NCI-H524 (cell line): Measurements from ENCODE around the gene CRPPA.

Experiments
- DNase-seq, 2 experiments: peaks; one replicate each; lab custom pipeline; 2025; lab: John Stamatoyannopoulos, UW

Gene CRPPA

GRCh38 chr7:16422917-16423316, 1.6 kb upstream of the CRPPA start:
- no peak for DNase-seq

GRCh38 chr7:16422103-16422435, 731 bp upstream of the CRPPA start:
- no peak for DNase-seq

DNA sequence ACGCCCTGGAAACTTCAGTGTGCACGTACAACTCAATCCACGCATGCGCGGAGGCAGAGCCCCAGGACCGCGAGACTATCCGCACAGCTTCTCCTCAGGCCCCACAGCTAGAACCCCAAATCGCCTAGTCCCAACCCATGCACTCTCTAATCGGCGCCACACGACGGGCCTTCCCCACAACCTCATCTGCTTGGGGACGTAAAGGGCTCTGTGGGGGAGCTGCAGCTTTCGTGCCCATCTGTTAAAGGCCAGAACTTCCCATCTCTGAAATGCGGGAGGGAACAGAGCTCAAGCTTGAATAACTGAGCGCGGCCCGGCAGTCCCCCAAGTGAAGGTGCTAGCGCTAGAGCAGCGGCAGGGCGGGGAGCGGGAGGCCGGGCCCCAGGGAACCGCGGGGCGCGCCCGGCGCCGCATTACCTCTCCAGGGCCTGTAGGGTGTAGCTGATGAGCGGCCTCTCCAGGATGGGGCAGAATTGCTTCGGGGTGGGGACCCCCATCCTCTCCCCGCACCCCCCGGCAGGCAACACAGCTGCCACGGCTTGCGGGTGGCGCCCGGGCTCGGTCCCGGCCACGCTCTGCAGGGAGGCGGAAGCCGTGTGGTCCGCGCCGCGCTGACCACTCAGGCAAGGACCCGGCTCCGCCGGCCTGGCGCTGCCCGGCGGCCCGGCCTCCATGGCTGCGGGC, 547 bp downstream of the CRPPA start:
- DNase-seq = peak; percentile 85 to 94

DNA sequence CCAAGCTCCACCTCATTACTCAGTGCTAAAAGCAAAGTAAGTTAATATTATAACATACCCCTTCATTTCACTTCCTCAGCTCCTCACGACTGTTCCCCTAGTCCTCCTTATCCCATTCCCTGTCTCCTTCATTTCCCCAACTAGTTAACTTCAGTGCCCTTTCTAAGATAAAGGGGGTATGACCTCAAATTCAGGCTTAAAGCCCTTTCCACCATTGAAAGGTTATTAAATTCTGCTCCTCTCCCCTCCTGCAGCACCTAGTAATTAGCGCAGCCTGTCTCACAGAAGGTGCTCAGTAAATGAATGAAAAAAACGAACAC, 1.0 kb downstream of the CRPPA start:
- no peak for DNase-seq

- no peak for DNase-seq
Observed at GRCh38 chr7:16419859-16420258, 1.5 kb downstream of the CRPPA start.

- DNase-seq = no peak
Observed at GRCh38 chr7:16419126-16419525, 2.2 kb downstream of the CRPPA start.

DNA sequence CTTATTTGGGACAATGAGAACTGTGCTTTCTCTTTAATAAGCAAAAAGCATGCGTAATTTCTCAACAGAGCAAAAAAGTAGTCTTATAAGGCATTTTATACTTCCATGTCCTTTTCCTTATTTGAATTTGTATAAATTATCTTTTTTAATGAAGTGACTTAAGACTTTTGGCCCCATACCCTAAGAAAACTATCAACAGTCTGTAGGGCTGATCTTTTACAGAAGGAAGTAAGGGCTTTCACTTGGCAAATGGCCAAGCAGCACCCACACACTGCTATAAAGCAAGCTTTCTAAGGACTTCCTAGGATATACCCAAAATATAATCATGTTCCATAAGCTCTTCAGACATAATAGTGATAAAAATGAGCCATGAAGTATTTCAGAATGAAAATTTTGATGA, 3.4 kb downstream of the CRPPA start:
- DNase-seq = no peak

DNA sequence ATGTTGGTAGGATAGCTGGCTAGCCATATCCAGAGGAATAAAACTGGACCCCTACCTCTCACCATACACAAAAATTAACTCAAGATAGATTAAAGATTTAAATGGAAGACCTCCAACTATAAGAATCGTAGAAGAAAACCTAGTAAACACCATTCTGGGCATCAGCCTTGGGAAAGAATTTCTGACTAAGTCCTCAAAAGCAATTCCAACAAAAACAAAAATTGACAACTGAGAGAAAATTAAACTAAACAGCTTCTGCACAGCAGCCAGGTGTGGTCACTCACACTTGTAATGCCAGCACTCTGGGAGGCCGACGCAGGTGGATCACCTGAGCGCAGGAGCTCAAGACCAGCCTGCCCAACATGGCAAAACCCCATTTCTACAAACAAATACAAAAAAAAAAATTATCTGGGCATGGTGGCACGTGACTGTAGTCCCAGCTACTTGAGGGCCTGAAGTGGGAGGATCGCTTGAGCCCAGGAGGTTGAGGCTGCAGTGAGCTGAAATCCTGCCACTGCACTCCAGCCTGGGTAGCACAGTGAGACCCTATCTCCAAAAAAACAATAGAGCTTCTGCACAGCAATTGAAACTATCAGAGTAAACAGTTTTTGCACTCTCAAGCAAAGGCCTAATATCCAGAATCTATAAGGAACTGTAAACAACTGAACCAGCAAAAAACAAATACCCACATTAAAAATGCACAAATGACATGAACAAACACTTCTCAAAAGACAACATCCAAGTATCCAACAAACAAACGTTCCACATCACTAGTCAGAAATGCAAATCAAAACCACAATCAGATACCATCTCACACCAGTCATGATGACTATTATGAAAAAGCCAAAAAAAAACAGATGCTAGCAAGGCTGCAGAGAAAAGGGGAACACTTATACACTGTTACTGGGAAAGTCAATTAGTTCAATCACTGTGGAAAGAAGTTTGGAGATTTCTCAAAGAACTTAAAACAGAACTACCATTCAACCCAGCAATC, 4.8 kb downstream of the CRPPA start:
- DNase-seq = no peak

- peak in 1 of 2 experiments; percentile 29 for DNase-seq
Observed at GRCh38 chr7:16412274-16413254, 8.8 kb downstream of the CRPPA start.

DNA sequence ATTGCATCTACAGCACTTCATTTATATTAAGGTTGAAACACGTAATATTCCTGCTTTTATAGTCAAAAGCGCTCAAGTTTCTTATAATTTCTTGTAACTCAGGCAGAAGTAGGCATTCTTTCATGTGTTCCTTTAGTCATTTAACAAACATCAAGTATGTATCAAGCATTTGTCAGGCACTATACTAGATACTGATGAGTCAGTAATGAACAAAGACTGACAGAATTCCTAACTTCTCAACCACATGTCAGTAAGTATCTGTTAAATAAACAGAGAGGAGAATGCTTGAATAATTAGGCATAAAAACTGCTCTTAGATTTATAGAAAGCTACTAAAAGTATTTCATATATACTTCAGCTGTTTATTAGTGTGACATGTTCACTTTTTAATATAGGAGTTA, 9.9 kb downstream of the CRPPA start:
- DNase-seq = no peak

GRCh38 chr7:16409777-16410176, 11.6 kb downstream of the CRPPA start:
- peak in 1 of 2 experiments; percentile 5 for DNase-seq

DNA sequence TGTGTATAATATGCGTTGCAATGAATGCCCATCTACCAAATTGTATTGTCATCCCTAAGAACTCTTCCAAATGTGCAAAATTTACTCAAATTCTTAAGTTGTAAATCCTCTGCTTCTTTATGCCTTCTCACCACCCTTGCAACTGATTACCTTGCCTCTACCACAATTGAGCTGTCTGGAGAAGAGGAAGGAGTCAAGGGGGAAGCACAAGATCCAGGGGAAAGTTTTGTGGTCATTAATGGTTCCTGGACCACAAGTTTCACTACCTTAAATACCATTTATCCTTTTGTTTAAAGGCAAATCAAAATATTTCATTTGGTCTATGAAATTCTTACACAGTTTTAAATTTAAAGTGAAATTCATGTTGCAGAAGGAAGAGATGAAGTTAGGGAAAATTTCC, 16.7 kb downstream of the CRPPA start:
- no peak for DNase-seq

DNA sequence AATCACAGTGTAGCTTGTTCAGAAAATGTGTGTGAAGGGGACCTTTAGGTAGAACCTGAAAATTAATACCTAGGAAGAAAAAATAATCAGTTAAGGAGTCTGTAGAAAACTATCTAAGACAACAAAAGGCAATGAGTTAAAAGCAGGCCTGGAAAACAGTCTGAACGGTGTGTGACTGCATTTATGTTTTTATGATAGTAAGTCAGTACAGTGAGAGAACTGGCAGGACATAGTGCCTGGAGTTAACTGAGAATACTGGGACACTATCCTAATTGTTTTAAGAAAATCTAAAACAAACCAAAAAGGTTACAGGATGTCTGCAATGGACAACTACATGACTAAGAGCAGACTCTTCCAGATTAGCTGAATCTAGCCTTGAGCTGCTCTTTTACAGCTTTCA, 17.9 kb downstream of the CRPPA start:
- no peak for DNase-seq

DNA sequence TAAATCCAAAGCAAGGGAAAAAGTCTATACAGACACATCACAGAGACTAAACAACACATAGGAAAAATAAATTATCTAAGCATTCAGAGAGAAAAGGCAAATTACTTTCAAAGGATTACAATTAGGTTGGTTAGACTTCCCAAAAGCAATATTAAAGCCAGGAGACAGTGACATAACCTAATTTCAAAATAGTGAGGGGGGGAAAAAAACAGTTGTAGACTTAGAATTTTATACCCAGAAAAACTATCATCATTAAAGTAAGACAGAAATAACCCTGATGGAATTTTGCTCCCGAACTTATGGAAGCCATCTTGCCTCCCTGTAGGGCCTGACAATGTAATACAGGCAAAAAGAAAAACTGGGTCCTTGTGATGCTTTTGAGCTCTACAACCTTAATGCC, 18.4 kb downstream of the CRPPA start:
- DNase-seq = no peak

DNA sequence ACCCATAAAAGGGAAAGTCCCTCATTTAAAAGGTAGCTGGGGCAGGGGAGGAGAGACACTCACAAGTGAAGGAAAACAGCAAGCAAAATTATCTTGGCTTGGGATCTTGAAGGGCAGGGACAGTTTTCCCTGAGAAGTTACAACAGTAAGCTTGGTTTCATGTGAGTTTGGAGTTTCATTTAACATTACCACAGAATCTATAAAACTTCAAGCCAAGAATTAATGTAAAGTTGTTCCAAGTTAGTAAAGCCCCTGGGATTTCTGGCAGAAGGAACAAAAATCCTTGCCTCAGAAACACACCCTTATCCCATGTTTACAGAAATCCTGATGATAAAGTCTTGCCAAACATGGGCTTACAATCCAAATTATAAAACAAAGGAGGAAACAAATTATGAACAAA, 19.2 kb downstream of the CRPPA start:
- no peak for DNase-seq

- DNase-seq = no peak
Observed at GRCh38 chr7:16400893-16401275, 20.5 kb downstream of the CRPPA start.

DNA sequence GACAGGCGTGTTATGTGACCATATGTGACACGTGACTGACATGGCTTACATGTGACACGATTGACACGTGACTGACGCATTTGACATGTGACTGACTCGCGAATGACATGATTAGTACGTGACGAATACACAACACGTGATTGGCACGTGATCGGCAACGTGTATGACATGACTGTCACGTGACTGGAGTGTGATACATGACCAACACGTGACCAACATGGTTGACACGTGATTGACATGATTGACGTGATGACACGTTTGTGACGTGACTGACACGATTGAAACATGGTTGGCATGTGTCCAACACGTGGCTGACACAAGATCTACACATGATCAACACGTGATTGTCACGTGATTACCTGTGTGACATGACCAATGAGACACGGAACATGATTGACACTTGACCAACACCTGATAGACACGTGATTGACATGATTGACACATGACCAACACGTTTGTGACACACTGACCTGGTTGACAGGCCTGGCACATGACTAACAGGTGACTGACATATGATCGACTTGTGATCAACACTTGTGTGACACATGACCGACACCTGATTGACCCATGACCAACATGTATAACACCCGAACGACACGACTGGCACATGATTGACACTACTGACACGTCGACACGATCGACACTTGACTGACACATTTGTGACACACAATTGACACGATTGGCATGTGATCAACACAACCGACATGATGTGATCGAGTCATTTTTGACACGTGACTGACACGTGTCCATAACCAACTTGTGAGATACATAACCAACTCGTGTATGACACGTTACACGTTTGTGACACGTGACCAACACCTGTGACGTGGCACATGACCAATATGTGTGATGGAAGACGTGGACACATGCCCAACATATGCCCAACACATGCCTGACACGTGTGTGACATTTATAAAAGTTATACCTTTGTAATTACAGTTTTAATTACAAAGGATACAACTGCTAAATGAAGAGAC, 21.1 kb downstream of the CRPPA start:
- no peak for DNase-seq

- DNase-seq = no peak
Observed at GRCh38 chr7:16399265-16399831, 22.0 kb downstream of the CRPPA start.

DNA sequence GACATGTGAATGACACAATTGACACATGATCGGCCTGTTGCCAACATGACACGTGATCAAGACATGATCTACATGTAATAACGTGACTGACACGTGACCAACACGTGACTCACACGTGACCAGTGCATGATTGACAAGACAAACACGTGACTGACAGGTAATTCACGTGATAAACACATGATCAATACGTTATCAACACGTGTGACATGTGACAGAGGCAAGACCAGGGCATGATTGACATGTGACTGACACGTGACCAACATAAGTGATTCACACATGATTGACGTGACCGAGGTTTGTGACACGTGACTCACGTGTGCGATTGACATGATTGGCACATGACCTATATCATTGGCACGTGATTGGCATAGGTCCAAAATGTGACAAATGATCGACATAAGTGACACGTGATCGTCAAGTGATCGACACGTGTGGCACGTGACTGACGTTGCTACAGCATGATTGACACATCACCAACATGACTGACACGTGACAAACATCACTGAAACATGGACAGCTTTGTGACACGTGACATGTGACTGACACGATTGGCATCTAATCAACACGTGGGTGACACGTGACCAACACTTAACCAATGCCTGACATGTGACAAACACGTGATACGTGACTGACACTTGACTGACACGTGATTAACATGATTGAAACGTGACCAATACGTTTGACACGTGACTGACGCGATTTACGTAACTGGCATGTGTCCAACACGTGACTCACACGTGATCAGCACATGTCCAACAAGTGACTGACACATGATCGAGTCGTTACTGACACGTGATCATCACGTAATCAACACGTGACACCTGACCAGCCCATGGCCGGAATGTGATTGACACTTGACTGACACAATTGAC, 23.0 kb downstream of the CRPPA start:
- DNase-seq = no peak
